Measurements from ENCODE around the gene GPC1.

GRCh38 chr2:240392084-240392947, 43.1 kb upstream of the GPC1 start:
- TF ChIP-seq POLR2A (IDR thresholded peaks at IDR 0.05; ENCODE audit: low read length) (no peak), GATA1 (IDR thresholded peaks at IDR 0.05; ENCODE audit: low read depth, low read length) (no peak)

Data from erythroblast (primary cell).